Islet precursor cell (in vitro differentiated cells): ENCODE measurements around the gene SLC12A7.
"Not testable (repeated sequence)": the region's sequence is repeated elsewhere in the genome, so short reads cannot be mapped to it uniquely, and the experiment has no call there.

ENCODE experiments used
- DNase-seq: peaks from one replicate; pipeline ENCODE4 v3.0.0-alpha.2; 2018

SLC12A7 gene

GRCh38 chr5:1032011-1032410 is 79.9 kb downstream of the SLC12A7 start:
- no peak for DNase-seq

- no peak for DNase-seq
These were observed 80.4 kb downstream of the SLC12A7 start for GRCh38 chr5:1031306-1031959.

GRCh38 chr5:1030801-1031271 is 81.0 kb downstream of the SLC12A7 start:
- no peak for DNase-seq

- DNase-seq: no peak
These were observed 81.8 kb downstream of the SLC12A7 start for GRCh38 chr5:1029945-1030625.

GRCh38 chr5:1029282-1029944 is 82.5 kb downstream of the SLC12A7 start:
- no peak for DNase-seq

GRCh38 chr5:1028481-1029281 is 83.2 kb downstream of the SLC12A7 start:
- DNase-seq: no peak

GRCh38 chr5:1027631-1028441 is 84.0 kb downstream of the SLC12A7 start:
- DNase-seq: no peak

- DNase-seq: no peak
These were observed 84.9 kb downstream of the SLC12A7 start for GRCh38 chr5:1026700-1027621.

GRCh38 chr5:1021969-1022336 is 89.9 kb downstream of the SLC12A7 start:
- DNase-seq: not testable (repeated sequence)

GRCh38 chr5:1021136-1021968 is 90.5 kb downstream of the SLC12A7 start:
- DNase-seq: no peak

GRCh38 chr5:1020452-1020961 is 91.4 kb downstream of the SLC12A7 start:
- DNase-seq: no peak

GRCh38 chr5:1019001-1019905 is 92.6 kb downstream of the SLC12A7 start:
- no peak for DNase-seq

- no peak for DNase-seq
These were observed 93.3 kb downstream of the SLC12A7 start for GRCh38 chr5:1018596-1018995.

- DNase-seq: no peak
These were observed 94.0 kb downstream of the SLC12A7 start for GRCh38 chr5:1017691-1018455.

- DNase-seq: no peak
These were observed 94.8 kb downstream of the SLC12A7 start for GRCh38 chr5:1017056-1017455.

- DNase-seq: no peak
These were observed 95.4 kb downstream of the SLC12A7 start for GRCh38 chr5:1016476-1016875.

- DNase-seq: no peak
These were observed 95.8 kb downstream of the SLC12A7 start for GRCh38 chr5:1016036-1016435.

- no peak for DNase-seq
These were observed 96.4 kb downstream of the SLC12A7 start for GRCh38 chr5:1015507-1015906.
